HG02610 (cell line): ENCODE measurements around the gene SWSAP1.
"Not testable (repeated sequence)": the region's sequence is repeated elsewhere in the genome, so short reads cannot be mapped to it uniquely, and the experiment has no call there.

Source experiments
- ATAC-seq: cut with Tn5 transposase; IDR thresholded peaks from one replicate; pipeline ENCODE4 v1.9.1; 2021; ENCODE audit warnings: mild to moderate bottlenecking, moderate library complexity; ENCODE audit not compliant: unreplicated experiment

SWSAP1 gene

DNA sequence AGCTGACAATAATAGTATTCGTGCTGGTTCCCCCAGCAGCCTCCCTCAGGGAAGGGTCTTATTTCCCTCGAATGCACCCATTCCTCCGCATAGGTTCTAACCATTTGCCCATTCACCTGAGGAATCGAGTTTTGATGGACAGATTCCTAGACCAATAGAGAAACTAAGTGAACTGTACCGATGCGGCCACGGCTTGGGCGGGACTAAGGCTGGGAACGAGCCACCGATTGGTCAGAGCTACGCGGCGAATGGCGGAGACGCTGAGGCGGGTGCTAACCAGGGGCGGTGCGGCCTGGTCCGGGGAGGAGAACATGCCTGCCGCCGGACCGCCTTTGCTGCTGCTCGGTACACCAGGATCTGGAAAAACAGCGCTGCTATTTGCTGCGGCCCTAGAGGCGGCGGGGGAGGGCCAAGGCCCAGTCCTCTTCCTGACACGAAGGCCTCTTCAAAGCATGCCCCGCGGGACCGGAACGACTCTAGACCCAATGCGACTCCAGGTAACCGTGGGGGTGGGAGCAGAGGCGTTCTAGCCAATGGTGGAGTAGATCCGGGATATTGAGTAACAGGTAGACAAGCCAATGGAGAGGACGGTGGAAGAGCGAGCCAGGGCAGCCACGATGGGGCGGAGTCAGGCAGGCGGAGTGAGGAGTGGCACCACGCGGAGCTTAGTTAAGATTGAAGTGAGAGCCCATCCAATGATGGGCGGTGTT, at the start of gene SWSAP1:
TSS of gene SWSAP1 (plus strand) at position 234 of the 710 bp plus-strand sequence. CDS start at position 249, 15 bp downstream.
- peak; percentile 87 for ATAC-seq

- ATAC-seq, result no peak
Observed at GRCh38 chr19:11324748-11325389, 49.6 kb upstream of the SWSAP1 start.

DNA sequence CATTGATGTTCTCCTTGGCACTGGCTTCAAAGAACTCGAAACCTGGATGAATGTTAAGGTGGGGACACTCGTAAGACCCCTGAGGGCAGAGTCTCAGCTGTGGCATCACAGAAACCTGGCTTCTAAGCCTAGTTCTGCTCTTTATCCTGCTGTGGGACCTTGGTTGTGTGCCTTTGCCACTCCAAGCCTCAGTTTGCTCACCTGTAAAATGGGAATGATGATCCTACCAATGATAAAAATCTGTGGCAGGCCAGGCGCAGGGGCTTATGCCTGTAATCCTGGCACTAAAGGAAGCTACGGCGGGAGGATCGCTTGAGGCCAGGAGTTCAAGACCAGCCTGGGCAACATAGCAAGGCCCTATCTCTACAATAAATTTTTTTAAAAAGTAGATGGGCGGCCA, 48.9 kb upstream of the SWSAP1 start:
- no peak for ATAC-seq

DNA sequence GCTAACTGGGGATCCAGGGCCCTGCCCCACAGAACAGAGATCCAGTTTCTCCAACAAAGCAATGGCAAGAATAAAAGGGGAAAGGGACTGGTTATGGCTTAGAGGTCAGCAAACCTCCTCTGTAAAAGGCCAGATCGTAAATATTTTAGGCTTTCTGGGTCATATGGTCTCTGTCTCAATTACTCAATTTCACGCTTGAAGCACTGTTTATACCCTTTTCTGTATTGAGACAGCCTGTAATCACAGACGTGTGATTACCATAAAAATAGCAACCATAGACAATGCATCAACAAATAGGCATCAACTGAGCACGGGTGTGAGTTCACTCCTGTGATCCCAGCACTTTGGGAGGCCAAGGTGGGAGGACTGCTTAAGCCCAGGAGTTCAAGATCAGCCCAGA, 44.3 kb upstream of the SWSAP1 start:
- ATAC-seq, result no peak

- ATAC-seq, result no peak
Observed at GRCh38 chr19:11331502-11331901, 43.0 kb upstream of the SWSAP1 start.

DNA sequence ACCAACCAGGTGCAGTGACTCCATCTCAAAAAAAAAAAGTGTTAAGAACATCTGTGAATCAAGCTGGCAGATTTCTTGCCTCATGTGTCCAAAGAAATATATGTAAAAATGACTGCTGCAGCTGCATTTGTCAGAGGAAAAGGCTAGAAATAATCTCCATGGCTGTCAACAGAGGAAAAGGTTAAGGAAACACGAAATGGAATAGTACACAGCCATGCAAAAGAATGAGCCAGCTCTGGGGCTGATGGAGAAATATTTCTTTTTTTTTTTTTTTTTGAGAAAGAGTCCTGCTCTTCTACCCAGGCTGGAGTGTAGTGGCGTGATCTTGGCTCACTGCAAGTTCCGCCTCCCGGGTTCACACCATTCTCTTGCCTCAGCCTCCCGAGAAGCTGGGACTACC, 41.6 kb upstream of the SWSAP1 start:
- ATAC-seq, result no peak

DNA sequence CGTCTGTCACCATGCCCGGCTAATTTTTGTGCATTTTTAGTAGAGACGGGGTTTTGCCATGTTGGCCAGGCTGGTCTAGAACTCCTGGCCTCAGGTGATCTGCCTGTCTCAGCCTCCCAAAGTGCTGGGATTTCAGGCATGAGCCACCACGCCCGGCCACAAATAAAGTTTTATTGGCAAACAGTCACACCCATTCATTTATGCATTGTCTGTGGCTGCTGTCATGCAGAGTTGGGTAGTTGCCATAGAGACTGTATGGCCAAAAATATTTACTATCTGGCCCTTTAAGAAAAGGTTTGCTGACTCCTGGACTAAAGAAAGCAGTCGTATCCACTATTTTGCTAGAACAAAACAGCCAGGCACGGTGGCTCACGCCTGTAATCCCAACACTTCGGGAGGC, 40.6 kb upstream of the SWSAP1 start:
- not testable (repeated sequence) for ATAC-seq

GRCh38 chr19:11335449-11336146, 38.9 kb upstream of the SWSAP1 start:
- ATAC-seq, result no peak

GRCh38 chr19:11337080-11337479, 37.4 kb upstream of the SWSAP1 start:
- no peak for ATAC-seq

DNA sequence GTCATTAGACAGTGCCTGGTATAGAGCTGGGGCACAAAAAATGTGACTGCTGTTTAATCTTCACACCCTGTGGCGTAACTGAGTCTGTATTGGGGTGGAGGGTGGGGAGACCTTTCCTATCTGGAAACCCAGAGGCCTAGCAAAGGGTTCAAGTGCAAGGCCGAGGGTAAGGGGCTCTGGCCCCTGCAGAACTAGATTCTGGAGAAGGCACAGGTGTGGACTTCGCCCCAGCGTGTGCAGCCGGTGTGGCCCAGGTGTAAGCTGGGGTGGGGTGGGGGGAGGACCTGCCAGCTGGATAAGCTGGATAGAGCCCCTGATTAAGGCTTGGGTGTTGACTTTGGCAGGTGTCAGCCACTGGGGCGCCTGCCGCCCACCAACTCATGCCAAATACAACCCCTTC, 36.3 kb upstream of the SWSAP1 start:
- ATAC-seq, result no peak

DNA sequence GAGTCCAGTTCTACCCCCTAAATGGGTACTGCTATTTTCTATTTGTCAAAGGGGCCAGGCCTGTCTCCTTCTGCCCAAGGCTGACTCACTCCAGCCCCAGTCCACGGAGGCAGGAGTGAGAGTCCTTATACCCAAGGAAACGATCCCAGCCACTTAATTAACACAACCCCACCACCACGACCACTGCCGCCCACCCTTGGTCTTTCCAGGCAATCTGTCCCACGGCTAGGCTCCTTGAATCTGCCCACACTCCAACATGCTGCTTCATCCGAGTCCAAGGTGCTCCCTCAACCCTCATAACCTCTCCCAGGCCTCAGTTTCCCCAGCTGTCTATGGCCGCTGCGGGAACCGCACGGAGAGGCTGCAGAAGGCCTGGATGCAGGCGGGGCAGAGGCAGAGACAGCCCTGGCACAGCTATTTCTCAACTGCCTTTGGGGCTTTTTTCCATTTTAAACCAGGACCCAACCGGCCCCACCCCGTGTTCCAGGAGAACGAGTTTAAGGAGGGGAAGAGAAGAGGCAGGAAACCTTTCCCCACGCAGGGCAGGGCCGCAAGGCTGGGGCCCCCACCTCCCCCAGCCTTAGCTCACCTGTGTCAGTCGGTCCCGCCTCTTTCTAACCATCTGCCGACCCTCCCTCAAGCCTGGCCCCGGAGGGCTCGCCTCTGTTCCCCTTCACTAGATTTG, 35.8 kb upstream of the SWSAP1 start:
- ATAC-seq, result no peak

DNA sequence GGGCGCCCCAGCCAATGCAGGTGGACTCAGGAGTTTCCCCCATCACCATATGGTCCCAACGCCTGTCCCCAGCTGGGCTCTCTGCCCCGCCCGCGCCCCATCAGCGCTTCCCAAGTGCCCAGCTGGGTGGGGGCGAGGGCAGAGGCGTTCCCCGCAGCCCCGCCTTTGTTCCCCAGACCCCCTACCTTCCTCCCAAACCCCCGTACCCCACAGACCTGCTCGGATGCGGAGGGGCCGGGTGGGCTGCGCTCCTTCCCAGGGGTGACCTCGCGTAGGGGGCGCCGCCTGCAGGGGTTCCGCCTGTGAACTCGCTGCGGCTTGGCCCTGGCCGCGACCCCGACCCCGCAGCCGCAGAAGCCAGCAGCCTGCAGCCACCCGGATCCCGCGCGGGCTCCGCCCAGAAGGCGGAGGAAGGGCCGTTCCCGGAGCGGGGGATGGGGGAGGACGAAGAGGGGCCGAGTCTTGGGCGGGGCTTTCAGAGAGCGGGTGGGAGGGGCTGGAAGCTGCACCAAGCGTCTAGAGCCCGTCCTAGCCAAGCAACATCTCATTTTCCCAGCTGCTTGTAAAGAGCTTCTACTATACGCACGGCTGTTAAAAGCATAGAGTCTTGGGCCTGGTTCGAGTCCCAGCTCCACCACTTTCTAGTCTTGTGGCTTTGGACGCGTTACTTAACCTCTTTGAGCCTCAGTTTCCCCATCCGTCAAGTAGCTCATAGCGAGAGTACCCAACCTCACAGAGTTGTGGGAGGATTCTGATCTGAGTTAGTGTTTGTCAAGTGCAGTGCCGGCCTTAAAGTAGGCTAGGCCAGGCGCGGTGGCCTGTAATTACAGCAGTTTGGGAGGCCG, 35.0 kb upstream of the SWSAP1 start, which contains the start of gene RAB3D:
TSS of gene RAB3D (minus strand) at position 404 of the 845 bp plus-strand sequence. CDS start 2,258 bp downstream, outside the sequence.
- peak; percentile 71 for ATAC-seq

- ATAC-seq, result not testable (repeated sequence)
Observed at GRCh38 chr19:11340099-11340467, 34.4 kb upstream of the SWSAP1 start.

DNA sequence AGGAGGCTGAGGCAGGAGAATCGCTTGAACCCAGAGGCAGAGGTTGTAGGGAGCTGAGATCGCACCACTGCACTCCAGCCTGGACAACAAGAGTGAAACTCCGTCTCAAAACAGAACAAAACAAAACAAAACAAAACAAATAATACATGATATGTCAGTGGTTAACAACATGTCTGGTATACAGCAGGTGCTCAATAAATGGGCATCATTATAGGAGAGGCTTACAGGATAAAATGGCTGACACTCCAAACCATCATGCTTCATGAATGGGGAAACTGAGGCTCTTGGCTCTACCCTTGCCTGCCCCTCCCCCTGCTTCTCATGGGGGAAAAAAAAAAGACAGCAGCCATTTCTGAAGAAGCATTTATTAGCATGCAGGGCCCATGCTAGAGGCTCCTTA, 32.0 kb upstream of the SWSAP1 start:
- no peak for ATAC-seq

- no peak for ATAC-seq
Observed at GRCh38 chr19:11345122-11345803, 29.2 kb upstream of the SWSAP1 start.

GRCh38 chr19:11346104-11346940, 28.1 kb upstream of the SWSAP1 start, which contains the start of the genes CCDC159 and TMEM205:
TSS of gene CCDC159 (plus strand) at chr19:11346519. CDS start at chr19:11346607, 88 bp downstream.
TSS of gene TMEM205 (minus strand) at chr19:11346268. CDS start at chr19:11345619, 649 bp downstream.
- ATAC-seq, result peak; percentile 87

DNA sequence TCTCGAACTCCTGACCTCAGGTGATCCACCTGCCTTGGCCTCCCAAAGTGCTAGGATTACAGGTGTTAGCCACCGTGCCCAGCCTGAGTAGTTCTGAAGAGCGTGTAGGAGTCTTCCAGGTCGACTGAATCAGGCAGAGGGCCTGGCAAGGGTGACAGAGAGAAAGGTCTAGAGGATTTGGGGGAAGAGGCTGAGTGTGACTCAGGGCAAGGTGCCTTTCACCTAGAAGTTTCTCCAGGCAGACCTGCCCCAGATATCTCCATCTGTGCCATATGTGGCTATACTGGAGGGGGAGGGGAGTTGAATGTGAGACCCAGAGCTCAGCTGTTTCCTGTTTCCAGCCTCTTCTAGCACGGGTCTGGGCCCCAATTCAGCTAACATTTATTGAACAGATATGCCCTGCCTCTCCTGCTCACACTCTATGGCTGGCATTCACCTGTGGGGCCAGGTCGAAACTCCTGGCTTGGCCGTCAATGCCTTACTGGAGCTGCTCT, 26.9 kb upstream of the SWSAP1 start:
- ATAC-seq, result no peak

- no peak for ATAC-seq
Observed at GRCh38 chr19:11349171-11349570, 25.3 kb upstream of the SWSAP1 start.
